Panc1 (cell line): ENCODE results near the gene ITGA2B. TPM values are rescaled to one million over a fixed set of nuclear protein-coding genes. Genes with fewer than 3 reads are reported as not detected.

Experiments used
- ATAC-seq: fragments of 200-7000 bp; cut with Tn5 transposase; 2 replicates; pipeline ENCODE4 v1.9.1; 2020; ENCODE audit warnings: mild to moderate bottlenecking, moderate library complexity
- BruUV-seq: library from RNA; stranded (reverse); fragments of 400-500 nt; replicated peaks from 2 replicates; lab custom pipeline; 2021; lab: Mats Ljungman, UMichigan
- CTCF ChIA-PET: fragments of 300-600 bp; sonication (Branson Sonifier 250); formaldehyde crosslinking; loops from one replicate; lab custom pipeline; 2022; ENCODE audit warnings: antibody characterized with exemption; lab: Charles Lee
- POLR2A ChIA-PET: fragments of 300-600 bp; sonication (Branson Sonifier 250); formaldehyde crosslinking; loops from one replicate; lab custom pipeline; 2022; ENCODE audit warnings: antibody characterized with exemption; lab: Charles Lee
- DNase-seq: peaks from one replicate; pipeline ENCODE4 v3.0.0-alpha.2; 2010; ENCODE audit warnings: low read depth, low spot score
- H3K27ac ChIP-seq: 2 replicates; pipeline ENCODE4 v1.5.1; 2011; ENCODE audit warnings: mild to moderate bottlenecking, low read length, inconsistent platforms
- H3K27me3 ChIP-seq: fragments of 200-500 bp; sonication (Bioruptor generic); 2 replicates; pipeline ENCODE4 v1.6.0; 2014; ENCODE audit warnings: low read length, inconsistent platforms; ENCODE audit not compliant: control insufficient read depth, insufficient read depth
- H3K36me3 ChIP-seq: fragments of 200-500 bp; sonication (Bioruptor generic); 2 replicates; pipeline ENCODE4 v1.5.1; 2014; ENCODE audit warnings: inconsistent platforms, mild to moderate bottlenecking, low read length, moderate library complexity; ENCODE audit not compliant: control insufficient read depth, insufficient read depth
- H3K4me1 ChIP-seq: 2 replicates; pipeline ENCODE4 v1.5.1; 2011; ENCODE audit warnings: inconsistent platforms, mild to moderate bottlenecking, low read length, moderate library complexity; ENCODE audit not compliant: control insufficient read depth, insufficient read depth
- H3K4me3 ChIP-seq, 2 experiments: 2 replicates each; pipeline ENCODE4 v1.5.1; 2011 to 2012; ENCODE audit warnings: low read depth in 2 of 2, low read length in 2 of 2, mild to moderate bottlenecking in 2 of 2, inconsistent platforms in 1 of 2, moderate library complexity in 1 of 2
- H3K9me3 ChIP-seq: fragments of 200-500 bp; sonication (Bioruptor generic); 2 replicates; pipeline ENCODE4 v1.5.1; 2014; ENCODE audit warnings: low read depth, mild to moderate bottlenecking, inconsistent platforms, low read length, moderate library complexity; ENCODE audit not compliant: control insufficient read depth, insufficient read depth
- POLR2AphosphoS5 ChIP-seq: IDR thresholded peaks from 2 replicates; pipeline ENCODE4 v1.6.1; 2012; ENCODE audit warnings: mild to moderate bottlenecking, low read depth, low read length, moderate library complexity
- REST ChIP-seq, 2 experiments: IDR thresholded peaks; 2 replicates each; pipeline ENCODE4 v1.6.1; 2011 to 2012; ENCODE audit warnings: low read depth in 2 of 2, control low read depth in 1 of 2, low read length in 1 of 2, mild to moderate bottlenecking in 1 of 2, moderate library complexity in 1 of 2; ENCODE audit not compliant: insufficient read depth in 1 of 2
- SIN3A ChIP-seq: IDR thresholded peaks from 2 replicates; pipeline ENCODE4 v1.6.1; 2012; ENCODE audit warnings: low read depth, mild to moderate bottlenecking, low read length, moderate library complexity, borderline replicate concordance; ENCODE audit not compliant: insufficient read depth
- TCF7L2 ChIP-seq: IDR thresholded peaks from 2 replicates; pipeline ENCODE4 v1.6.1; 2011; ENCODE audit warnings: mild to moderate bottlenecking, low read depth, low read length, inconsistent platforms
- in situ Hi-C: cut with HindIII; loops from 2 replicates; pipeline ENCODE4 v1.10.0; 2016; ENCODE audit warnings: low sequenced_read_pairs, low pct_unique_long_range_greater_than_20kb
- intact Hi-C: fragments of 100-400 bp; cut with micrococcal nuclease; formaldehyde crosslinking; loops from one replicate; pipeline ENCODE4 v1.10.0; 2022; ENCODE audit not compliant: unreplicated experiment
- total RNA-seq: library from RNA; stranded (reverse); gene quantifications from one replicate; pipeline ENCODE4 v1.2.1, GENCODE V29; 2021; ENCODE audit not compliant: unreplicated experiment
- TF ChIP-seq, protein P1 (sequence below): fragments of 450-650 bp; IDR thresholded peaks from 2 replicates; pipeline ENCODE4 v1.5.1; 2017; ENCODE audit warnings: mild to moderate bottlenecking

The ITGA2B gene
- total RNA-seq, 1 experiment from 2014 or later = 2.4 TPM

GRCh38 chr17:44381810-44382305 is 7.6 kb downstream of the ITGA2B start:
- Histone ChIP-seq H3K4me1 (peaks cover 2% of the 10 kb centered on the region; the same call in 1 of the 2 replicates), H3K9me3 (no peaks in the 10 kb centered on the region), H3K36me3 (no peaks in the 10 kb centered on the region), H3K4me3 (no peak overlapping the region), H3K27me3 (no peaks in the 10 kb centered on the region), H3K27ac (no peak overlapping the region)
- ChIA-PET POLR2A (interaction anchor here (0.6 to 0.7 kb wide), 2 partner anchors 198 to 444 kb away, joined by 4 to 5 read pairs; no protein-coding TSS in a partner anchor), CTCF (no interaction called here)
- no TSS peak for BruUV-seq
- TF ChIP-seq TCF7L2 (no peak), SIN3A (no peak), POLR2AphosphoS5 (no peak)
- TF ChIP-seq, protein P1, sequence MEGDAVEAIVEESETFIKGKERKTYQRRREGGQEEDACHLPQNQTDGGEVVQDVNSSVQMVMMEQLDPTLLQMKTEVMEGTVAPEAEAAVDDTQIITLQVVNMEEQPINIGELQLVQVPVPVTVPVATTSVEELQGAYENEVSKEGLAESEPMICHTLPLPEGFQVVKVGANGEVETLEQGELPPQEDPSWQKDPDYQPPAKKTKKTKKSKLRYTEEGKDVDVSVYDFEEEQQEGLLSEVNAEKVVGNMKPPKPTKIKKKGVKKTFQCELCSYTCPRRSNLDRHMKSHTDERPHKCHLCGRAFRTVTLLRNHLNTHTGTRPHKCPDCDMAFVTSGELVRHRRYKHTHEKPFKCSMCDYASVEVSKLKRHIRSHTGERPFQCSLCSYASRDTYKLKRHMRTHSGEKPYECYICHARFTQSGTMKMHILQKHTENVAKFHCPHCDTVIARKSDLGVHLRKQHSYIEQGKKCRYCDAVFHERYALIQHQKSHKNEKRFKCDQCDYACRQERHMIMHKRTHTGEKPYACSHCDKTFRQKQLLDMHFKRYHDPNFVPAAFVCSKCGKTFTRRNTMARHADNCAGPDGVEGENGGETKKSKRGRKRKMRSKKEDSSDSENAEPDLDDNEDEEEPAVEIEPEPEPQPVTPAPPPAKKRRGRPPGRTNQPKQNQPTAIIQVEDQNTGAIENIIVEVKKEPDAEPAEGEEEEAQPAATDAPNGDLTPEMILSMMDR = no peak
- DNase-seq = no peak
- in situ Hi-C loops = no loop called here
- intact Hi-C loops = no loop called here
- ATAC-seq = no peak

GRCh38 chr17:44380767-44381166 is 8.7 kb downstream of the ITGA2B start:
- TF ChIP-seq POLR2AphosphoS5 = no peak
- TF ChIP-seq SIN3A = no peak
- TF ChIP-seq REST (IDR thresholded peaks at IDR 0.05; ENCODE audit: insufficient read depth in 1 of 2, low read depth in 2 of 2, low read length in 1 of 2) = no peak
- TF ChIP-seq TCF7L2 = no peak
- TF ChIP-seq, protein P1 = no peak
- H3K4me3 ChIP-seq = no peak overlapping the region
- no peak for DNase-seq
- BruUV-seq = no TSS peak
- H3K9me3 ChIP-seq = no peaks in the 10 kb centered on the region
- H3K36me3 ChIP-seq = no peaks in the 10 kb centered on the region
- in situ Hi-C loops (no loop called here), intact Hi-C loops (no loop called here)
- no peak overlapping the region for H3K27ac ChIP-seq
- H3K4me1 ChIP-seq = no peaks in the 10 kb centered on the region
- ChIA-PET POLR2A (no interaction called here), CTCF (interaction anchor here (0.6 kb wide), 1 partner anchor 36 kb away, joined by 4 read pairs; no protein-coding TSS in a partner anchor)
- ATAC-seq = no peak
- no peaks in the 10 kb centered on the region for H3K27me3 ChIP-seq
